ENCODE data around the gene SLC43A3.

SLC43A3 gene

GRCh38 chr11:57426439-57426928, 437 bp downstream of the SLC43A3 start:
- no peak for DNase-seq

- DNase-seq = no peak
Measured at GRCh38 chr11:57425565-57426438, 1.1 kb downstream of the SLC43A3 start.

GRCh38 chr11:57424792-57425564, 1.9 kb downstream of the SLC43A3 start:
- DNase-seq = peak; percentile 69

GRCh38 chr11:57424137-57424791, 2.7 kb downstream of the SLC43A3 start:
- DNase-seq = no peak

GRCh38 chr11:57422669-57423068, 4.3 kb downstream of the SLC43A3 start:
- no peak for DNase-seq

GRCh38 chr11:57421805-57422204, 5.1 kb downstream of the SLC43A3 start:
- DNase-seq = no peak

GRCh38 chr11:57421066-57421465, 5.9 kb downstream of the SLC43A3 start:
- DNase-seq = no peak

GRCh38 chr11:57419146-57419545, 7.8 kb downstream of the SLC43A3 start:
- no peak for DNase-seq

- no peak for DNase-seq
Measured at GRCh38 chr11:57418131-57418530, 8.8 kb downstream of the SLC43A3 start.

- no peak for DNase-seq
Measured at GRCh38 chr11:57417056-57417455, 9.9 kb downstream of the SLC43A3 start.

GRCh38 chr11:57416436-57416835, 10.5 kb downstream of the SLC43A3 start:
- no peak for DNase-seq

GRCh38 chr11:57414612-57415212, 12.2 kb downstream of the SLC43A3 start:
- no peak for DNase-seq

GRCh38 chr11:57413681-57414080, 13.2 kb downstream of the SLC43A3 start:
- DNase-seq = no peak

- DNase-seq = no peak
Measured at GRCh38 chr11:57410287-57410686, 16.6 kb downstream of the SLC43A3 start.

GRCh38 chr11:57409321-57410100, 17.4 kb downstream of the SLC43A3 start:
- DNase-seq = no peak

- DNase-seq = no peak
Measured at GRCh38 chr11:57408771-57409170, 18.1 kb downstream of the SLC43A3 start.

- no peak for DNase-seq
Measured at GRCh38 chr11:57407941-57408475, 18.9 kb downstream of the SLC43A3 start.

GRCh38 chr11:57407010-57407920, 19.7 kb downstream of the SLC43A3 start:
- no peak for DNase-seq

GRCh38 chr11:57406337-57406904, 20.5 kb downstream of the SLC43A3 start:
- no peak for DNase-seq

GRCh38 chr11:57405271-57405860, 21.6 kb downstream of the SLC43A3 start:
- DNase-seq = no peak

Measured in T-helper 9 cell (primary cell).